Measurements from ENCODE around the gene IRS1.

DNA sequence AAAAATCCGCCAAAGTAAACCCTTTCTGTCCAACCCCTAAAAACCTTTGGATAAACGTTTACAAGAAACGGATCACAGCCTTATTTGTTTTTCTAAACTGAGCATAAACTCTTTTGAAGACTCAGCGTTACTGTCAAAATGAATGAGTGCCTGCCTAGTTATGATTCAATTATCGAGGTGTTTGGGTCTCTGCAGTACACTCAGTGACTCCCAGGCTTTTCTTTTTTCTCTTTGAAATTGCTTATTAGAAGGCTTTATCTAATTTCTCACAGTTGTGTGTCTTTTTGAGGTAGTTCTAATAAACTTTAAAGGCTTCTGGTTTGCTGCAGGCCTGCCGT lies 36.9 kb upstream of the IRS1 start:
- TF ChIP-seq TAF1 (IDR thresholded peaks at IDR 0.05; ENCODE audit: low read depth): no peak
- no peak for TF ChIP-seq CREB1 (IDR thresholded peaks at IDR 0.05; ENCODE audit: low read depth)
- TF ChIP-seq YY1 (IDR thresholded peaks at IDR 0.05; ENCODE audit: low read depth): no peak
- TF ChIP-seq, protein P1, sequence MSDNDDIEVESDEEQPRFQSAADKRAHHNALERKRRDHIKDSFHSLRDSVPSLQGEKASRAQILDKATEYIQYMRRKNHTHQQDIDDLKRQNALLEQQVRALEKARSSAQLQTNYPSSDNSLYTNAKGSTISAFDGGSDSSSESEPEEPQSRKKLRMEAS (IDR thresholded peaks at IDR 0.05): no peak
- TF ChIP-seq RAD21 (IDR thresholded peaks at IDR 0.05; ENCODE audit: low read depth): no peak
- TF ChIP-seq NFIC (IDR thresholded peaks at IDR 0.05): no peak
- TF ChIP-seq, protein P2, sequence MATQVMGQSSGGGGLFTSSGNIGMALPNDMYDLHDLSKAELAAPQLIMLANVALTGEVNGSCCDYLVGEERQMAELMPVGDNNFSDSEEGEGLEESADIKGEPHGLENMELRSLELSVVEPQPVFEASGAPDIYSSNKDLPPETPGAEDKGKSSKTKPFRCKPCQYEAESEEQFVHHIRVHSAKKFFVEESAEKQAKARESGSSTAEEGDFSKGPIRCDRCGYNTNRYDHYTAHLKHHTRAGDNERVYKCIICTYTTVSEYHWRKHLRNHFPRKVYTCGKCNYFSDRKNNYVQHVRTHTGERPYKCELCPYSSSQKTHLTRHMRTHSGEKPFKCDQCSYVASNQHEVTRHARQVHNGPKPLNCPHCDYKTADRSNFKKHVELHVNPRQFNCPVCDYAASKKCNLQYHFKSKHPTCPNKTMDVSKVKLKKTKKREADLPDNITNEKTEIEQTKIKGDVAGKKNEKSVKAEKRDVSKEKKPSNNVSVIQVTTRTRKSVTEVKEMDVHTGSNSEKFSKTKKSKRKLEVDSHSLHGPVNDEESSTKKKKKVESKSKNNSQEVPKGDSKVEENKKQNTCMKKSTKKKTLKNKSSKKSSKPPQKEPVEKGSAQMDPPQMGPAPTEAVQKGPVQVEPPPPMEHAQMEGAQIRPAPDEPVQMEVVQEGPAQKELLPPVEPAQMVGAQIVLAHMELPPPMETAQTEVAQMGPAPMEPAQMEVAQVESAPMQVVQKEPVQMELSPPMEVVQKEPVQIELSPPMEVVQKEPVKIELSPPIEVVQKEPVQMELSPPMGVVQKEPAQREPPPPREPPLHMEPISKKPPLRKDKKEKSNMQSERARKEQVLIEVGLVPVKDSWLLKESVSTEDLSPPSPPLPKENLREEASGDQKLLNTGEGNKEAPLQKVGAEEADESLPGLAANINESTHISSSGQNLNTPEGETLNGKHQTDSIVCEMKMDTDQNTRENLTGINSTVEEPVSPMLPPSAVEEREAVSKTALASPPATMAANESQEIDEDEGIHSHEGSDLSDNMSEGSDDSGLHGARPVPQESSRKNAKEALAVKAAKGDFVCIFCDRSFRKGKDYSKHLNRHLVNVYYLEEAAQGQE (IDR thresholded peaks at IDR 0.05; ENCODE audit: low read depth): no peak
- TF ChIP-seq FOXM1 (IDR thresholded peaks at IDR 0.05; ENCODE audit: borderline replicate concordance, low read depth): no peak
- TF ChIP-seq, protein P3, sequence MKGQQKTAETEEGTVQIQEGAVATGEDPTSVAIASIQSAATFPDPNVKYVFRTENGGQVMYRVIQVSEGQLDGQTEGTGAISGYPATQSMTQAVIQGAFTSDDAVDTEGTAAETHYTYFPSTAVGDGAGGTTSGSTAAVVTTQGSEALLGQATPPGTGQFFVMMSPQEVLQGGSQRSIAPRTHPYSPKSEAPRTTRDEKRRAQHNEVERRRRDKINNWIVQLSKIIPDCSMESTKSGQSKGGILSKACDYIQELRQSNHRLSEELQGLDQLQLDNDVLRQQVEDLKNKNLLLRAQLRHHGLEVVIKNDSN (IDR thresholded peaks at IDR 0.05): no peak
- TF ChIP-seq EP300 (IDR thresholded peaks at IDR 0.05; ENCODE audit: borderline replicate concordance): no peak
- no peak for TF ChIP-seq EGR1 (IDR thresholded peaks at IDR 0.05)
- TF ChIP-seq ZBTB7A (IDR thresholded peaks at IDR 0.05; ENCODE audit: low read depth): no peak
- TF ChIP-seq TCF12 (IDR thresholded peaks at IDR 0.05; ENCODE audit: low read depth): no peak
- TF ChIP-seq TEAD4 (IDR thresholded peaks at IDR 0.05): no peak

Measured in Ishikawa (cell line).